Ovary (tissue), 3 donors: ENCODE measurements around the gene TIGD6.

Source experiments
- CTCF ChIP-seq, 3 donors: fragments of 450-650 bp in 2 of 3; fragments of 200-600 bp in 1 of 3; IDR thresholded peaks; one replicate each; pipeline versions ENCODE4 v1.5.1 to v1.8.0; 2016 to 2022; ENCODE audit warnings: antibody characterized with exemption in 3 of 3, mild to moderate bottlenecking in 1 of 3
- POLR2A ChIP-seq: fragments of 450-650 bp; IDR thresholded peaks from one replicate; pipeline ENCODE4 v1.6.1; 2017; ENCODE audit warnings: antibody characterized with exemption, mild to moderate bottlenecking, moderate library complexity
- donor health status: DM: no; HTN: no; CAD: no.

DNA sequence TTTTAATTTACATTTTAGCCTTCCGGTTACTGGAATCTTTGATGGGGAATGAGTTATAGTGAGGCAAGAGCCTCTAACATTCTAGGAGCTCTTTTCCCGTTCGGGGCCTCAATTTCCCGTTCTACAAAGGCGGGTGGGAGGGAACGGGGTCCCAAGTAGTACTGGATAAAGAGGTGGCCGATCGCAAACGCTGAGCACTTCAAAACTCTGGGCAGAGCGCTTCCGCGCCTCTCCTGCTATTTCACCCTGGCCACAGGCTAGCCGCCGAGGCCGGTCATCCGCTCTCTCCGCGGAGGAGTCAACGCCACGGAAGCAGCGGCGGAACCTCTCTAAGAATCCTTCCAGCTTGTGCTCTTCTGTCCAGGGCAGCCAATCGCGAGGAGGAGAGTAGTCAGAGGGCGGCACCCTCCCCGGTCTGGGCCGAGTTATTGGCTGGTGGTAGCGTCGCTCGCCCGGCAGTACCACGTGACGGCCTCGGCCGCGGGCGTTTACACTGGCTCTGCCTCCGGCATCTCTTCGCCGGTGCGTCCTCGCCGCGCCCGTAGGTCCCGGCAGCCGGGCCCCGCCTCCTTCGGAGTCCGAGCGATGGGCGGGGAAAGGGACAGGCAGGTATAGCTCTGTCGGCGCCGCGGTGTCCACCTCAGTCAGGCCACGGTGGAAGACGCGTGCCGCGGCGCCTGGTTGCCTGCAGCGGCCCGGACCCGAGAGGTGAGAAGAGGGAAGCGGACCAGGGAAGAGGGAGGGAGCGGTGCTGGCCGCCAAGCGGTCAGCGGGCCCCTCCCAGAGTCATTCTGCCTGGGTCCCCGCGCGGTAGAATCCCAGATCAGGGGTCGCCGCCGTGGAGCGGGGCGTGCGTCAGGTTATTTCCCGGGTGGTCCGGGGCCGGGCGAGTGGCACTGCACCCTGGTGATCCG is 39.9 kb downstream of the TIGD6 start, which contains the start of gene SLC26A2:
- TF ChIP-seq POLR2A (peak; percentile 85), CTCF (IDR thresholded peaks at IDR 0.05) (no peak)
